Fibroblast of lung (primary cell): ENCODE results near the gene RBMS2. TPM values are rescaled to one million over a fixed set of nuclear protein-coding genes. Genes with fewer than 3 reads are reported as not detected.

Experiments used
- DNase-seq, 2 donors: peaks; one replicate each; pipeline versions ENCODE4 v3.0.0 to v3.0.0-alpha.2; 2010; ENCODE audit warnings: low read depth in 2 of 2
- H2AFZ ChIP-seq: 2 replicates; pipeline ENCODE4 v1.5.1; 2012; ENCODE audit warnings: low read length, control low read depth, inconsistent platforms
- H3K27ac ChIP-seq: 2 replicates; pipeline ENCODE4 v1.5.1; 2011; ENCODE audit warnings: low read length, control low read depth; ENCODE audit not compliant: insufficient read depth
- H3K27me3 ChIP-seq: 2 replicates; pipeline ENCODE4 v1.5.1; 2011; ENCODE audit warnings: mild to moderate bottlenecking, low read length; ENCODE audit not compliant: control insufficient read depth, insufficient read depth
- H3K36me3 ChIP-seq: 2 replicates; pipeline ENCODE4 v1.5.1; 2011; ENCODE audit warnings: low read length; ENCODE audit not compliant: control insufficient read depth, insufficient read depth
- H3K4me1 ChIP-seq: 2 replicates; pipeline ENCODE4 v1.5.1; 2011; ENCODE audit warnings: low read length; ENCODE audit not compliant: control insufficient read depth, insufficient read depth; ENCODE audit errors: extremely low read depth
- H3K4me2 ChIP-seq: 2 replicates; pipeline ENCODE4 v1.5.1; 2011; ENCODE audit warnings: low read length, control low read depth; ENCODE audit not compliant: insufficient read depth; ENCODE audit errors: extremely low read depth
- H3K4me3 ChIP-seq, 4 experiments: fragments of 200-600 bp in 1 of 4; sonication (generic) in 1 of 4; replicated peaks in 1 of 4; 2 replicates each; pipeline ENCODE4 v1.5.1; 2011 to 2016; ENCODE audit warnings: low read length in 4 of 4, low read depth in 3 of 4, mild to moderate bottlenecking in 3 of 4, control low read depth in 2 of 4, inconsistent platforms in 1 of 4, mixed read lengths in 1 of 4; ENCODE audit not compliant: insufficient read depth in 1 of 4; ENCODE audit errors: control extremely low read depth in 1 of 4
- H3K79me2 ChIP-seq: 2 replicates; pipeline ENCODE4 v1.5.1; 2012; ENCODE audit warnings: mild to moderate bottlenecking, low read length, inconsistent platforms; ENCODE audit not compliant: control insufficient read depth, insufficient read depth
- H3K9ac ChIP-seq: 2 replicates; pipeline ENCODE4 v1.5.1; 2011; ENCODE audit warnings: mild to moderate bottlenecking, low read length, control low read depth; ENCODE audit not compliant: insufficient read depth
- H3K9me3 ChIP-seq: 2 replicates; pipeline ENCODE4 v1.5.1; 2012; ENCODE audit warnings: low read depth, low read length; ENCODE audit not compliant: control insufficient read depth, insufficient read depth
- H4K20me1 ChIP-seq: 2 replicates; pipeline ENCODE4 v1.5.1; 2011; ENCODE audit warnings: low read length; ENCODE audit not compliant: control insufficient read depth, insufficient read depth; ENCODE audit errors: extremely low read depth
- EZH2 ChIP-seq: IDR thresholded peaks from 2 replicates; pipeline ENCODE4 v1.5.1; 2012; ENCODE audit warnings: low read length, control low read depth, mild to moderate bottlenecking; ENCODE audit errors: missing control alignments
- polyA plus RNA-seq, 2 donors: library from polyadenylated mRNA; depleted of rRNA in 1 of 2; stranded (reverse) in 1 of 2; unstranded in 1 of 2; fragments of >200 nt; gene quantifications; 2 replicates each; pipeline ENCODE4 v1.2.1, GENCODE V29; 2011 to 2012; ENCODE audit warnings: missing spikeins in 1 of 2
- total RNA-seq: library from RNA; depleted of rRNA; stranded (reverse); fragments of >200 nt; gene quantifications from 2 replicates; pipeline ENCODE4 v1.2.1, GENCODE V29; 2014
- TF ChIP-seq, protein P1 (sequence below), 2 donors: IDR thresholded peaks in 1 of 2; conservative IDR thresholded peaks in 1 of 2; 1 replicate in 1 of 2; 2 replicates in 1 of 2; pipeline ENCODE4 v1.5.1; 2011 to 2012; ENCODE audit warnings: low read length in 2 of 2, control low read depth in 1 of 2, inconsistent platforms in 1 of 2, low read depth in 1 of 2, mild to moderate bottlenecking in 1 of 2

RBMS2 gene
- total and polyA plus RNA-seq, 2 donors (not counting 1 experiment from before 2014, with no cell fraction given): 23.1 to 66.9 TPM

DNA sequence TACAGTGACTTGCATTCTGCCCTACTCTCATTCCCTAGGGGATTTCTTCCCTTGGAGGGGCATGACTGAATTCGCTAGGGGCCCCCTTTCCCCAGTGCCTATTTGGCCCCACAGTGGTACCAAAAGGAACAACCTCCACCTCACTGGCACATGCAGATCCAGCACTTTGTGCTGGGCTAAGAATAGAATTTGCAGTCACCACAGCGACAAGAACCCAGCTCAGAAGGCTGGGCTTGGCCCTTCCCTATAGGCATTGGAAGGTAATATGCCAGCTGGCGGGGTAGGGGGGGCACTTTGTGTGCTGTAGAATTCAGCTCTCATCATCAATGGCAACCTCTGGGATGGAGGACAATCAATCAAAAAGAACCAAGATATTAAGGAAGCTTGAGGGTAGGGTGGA, 94.6 kb downstream of the RBMS2 start:
- no peak overlapping the region for H3K27ac ChIP-seq
- no peak overlapping the region for H3K4me2 ChIP-seq
- H3K36me3 ChIP-seq: peaks cover 26% of the 10 kb centered on the region
- H3K27me3 ChIP-seq: no peaks in the 10 kb centered on the region
- H3K4me1 ChIP-seq: no peaks in the 10 kb centered on the region
- H3K79me2 ChIP-seq: peaks cover 47% of the 10 kb centered on the region
- peaks cover 3% of the 10 kb centered on the region for H4K20me1 ChIP-seq
- H2AFZ ChIP-seq: no peak overlapping the region
- H3K9ac ChIP-seq: no peak overlapping the region
- DNase-seq: no peak
- TF ChIP-seq, protein P1, sequence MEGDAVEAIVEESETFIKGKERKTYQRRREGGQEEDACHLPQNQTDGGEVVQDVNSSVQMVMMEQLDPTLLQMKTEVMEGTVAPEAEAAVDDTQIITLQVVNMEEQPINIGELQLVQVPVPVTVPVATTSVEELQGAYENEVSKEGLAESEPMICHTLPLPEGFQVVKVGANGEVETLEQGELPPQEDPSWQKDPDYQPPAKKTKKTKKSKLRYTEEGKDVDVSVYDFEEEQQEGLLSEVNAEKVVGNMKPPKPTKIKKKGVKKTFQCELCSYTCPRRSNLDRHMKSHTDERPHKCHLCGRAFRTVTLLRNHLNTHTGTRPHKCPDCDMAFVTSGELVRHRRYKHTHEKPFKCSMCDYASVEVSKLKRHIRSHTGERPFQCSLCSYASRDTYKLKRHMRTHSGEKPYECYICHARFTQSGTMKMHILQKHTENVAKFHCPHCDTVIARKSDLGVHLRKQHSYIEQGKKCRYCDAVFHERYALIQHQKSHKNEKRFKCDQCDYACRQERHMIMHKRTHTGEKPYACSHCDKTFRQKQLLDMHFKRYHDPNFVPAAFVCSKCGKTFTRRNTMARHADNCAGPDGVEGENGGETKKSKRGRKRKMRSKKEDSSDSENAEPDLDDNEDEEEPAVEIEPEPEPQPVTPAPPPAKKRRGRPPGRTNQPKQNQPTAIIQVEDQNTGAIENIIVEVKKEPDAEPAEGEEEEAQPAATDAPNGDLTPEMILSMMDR (conservative IDR thresholded peaks at IDR 0.05 in 1 of 2, IDR thresholded peaks at IDR 0.05 in 1 of 2; ENCODE audit: low read depth in 1 of 2, low read length in 2 of 2): no peak
- TF ChIP-seq EZH2: no peak
- H3K9me3 ChIP-seq: no peaks in the 10 kb centered on the region
- H3K4me3 ChIP-seq: no peak overlapping the region

DNA sequence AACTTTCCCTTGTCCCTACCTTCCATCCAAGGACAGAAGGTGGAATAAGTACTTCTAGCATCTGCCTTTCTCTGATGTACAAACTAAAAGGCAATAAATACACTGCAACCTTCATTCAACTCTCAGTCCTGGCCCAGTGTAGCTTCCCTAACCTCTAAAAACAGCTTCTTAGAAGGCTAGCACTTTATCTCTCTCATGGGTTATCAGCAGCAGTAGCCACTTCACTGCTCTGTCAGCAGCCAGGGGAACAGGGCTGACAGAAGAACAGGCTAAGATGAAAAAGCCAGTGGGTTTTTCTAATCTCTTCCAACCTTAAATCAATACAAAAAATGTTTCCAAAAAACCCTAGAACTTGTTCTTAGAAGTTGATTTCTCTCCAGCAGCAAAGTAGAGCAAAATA, 95.3 kb downstream of the RBMS2 start:
- H3K4me2 ChIP-seq: no peak overlapping the region
- DNase-seq: no peak
- no peak overlapping the region for H2AFZ ChIP-seq
- TF ChIP-seq, protein P1 (conservative IDR thresholded peaks at IDR 0.05 in 1 of 2, IDR thresholded peaks at IDR 0.05 in 1 of 2; ENCODE audit: low read depth in 1 of 2, low read length in 2 of 2): no peak
- no peak for TF ChIP-seq EZH2
- no peaks in the 10 kb centered on the region for H3K4me1 ChIP-seq
- no peak overlapping the region for H3K4me3 ChIP-seq
- H3K36me3 ChIP-seq: peaks cover 23% of the 10 kb centered on the region
- H3K27ac ChIP-seq: no peak overlapping the region
- peaks cover 3% of the 10 kb centered on the region for H4K20me1 ChIP-seq
- no peak overlapping the region for H3K9ac ChIP-seq
- H3K9me3 ChIP-seq: no peaks in the 10 kb centered on the region
- H3K27me3 ChIP-seq: no peaks in the 10 kb centered on the region
- peaks cover 54% of the 10 kb centered on the region for H3K79me2 ChIP-seq

GRCh38 chr12:56622535-56622934, 100.9 kb downstream of the RBMS2 start:
- Histone ChIP-seq H3K4me2 (no peak overlapping the region), H3K27ac (no peak overlapping the region), H3K79me2 (peaks cover 90% of the 10 kb centered on the region), H3K9ac (no peak overlapping the region), H4K20me1 (peaks cover 3% of the 10 kb centered on the region), H3K36me3 (peaks cover 2% of the 10 kb centered on the region), H3K9me3 (no peaks in the 10 kb centered on the region), H2AFZ (no peak overlapping the region), H3K4me3 (no peak overlapping the region), H3K4me1 (no peaks in the 10 kb centered on the region), H3K27me3 (no peaks in the 10 kb centered on the region)
- no peak for DNase-seq
- no peak for TF ChIP-seq EZH2
- TF ChIP-seq, protein P1 (conservative IDR thresholded peaks at IDR 0.05 in 1 of 2, IDR thresholded peaks at IDR 0.05 in 1 of 2; ENCODE audit: low read depth in 1 of 2, low read length in 2 of 2): no peak
